ENCODE measurements around the gene GSN. TPM values are rescaled to one million over a fixed set of nuclear protein-coding genes. Genes with fewer than 3 reads are reported as not detected.

The GSN gene
- polyA plus RNA-seq, 1 of the 3 experiments (the other 2 are of a cell fraction): 168 TPM

DNA sequence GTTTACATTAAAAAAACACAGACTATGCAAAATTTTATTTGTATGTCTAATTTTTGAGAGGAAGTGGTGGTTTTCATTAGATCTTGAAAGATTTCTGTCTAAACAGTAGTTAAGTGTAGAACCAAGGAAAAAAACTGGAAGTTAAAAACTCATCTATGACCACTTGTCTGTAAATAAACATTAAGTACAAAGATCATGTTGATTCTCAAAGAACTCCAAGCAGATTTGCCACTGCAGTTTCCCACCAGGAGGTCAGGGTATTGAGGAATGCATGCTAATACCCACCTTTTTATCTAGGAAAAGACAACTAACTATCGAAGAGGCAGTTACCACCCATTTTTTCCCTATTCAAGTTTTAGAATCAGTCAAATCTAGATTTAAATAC is 100.2 kb downstream of the GSN start (continued):
- TF ChIP-seq TAF1 (IDR thresholded peaks at IDR 0.05; ENCODE audit: borderline replicate concordance, low read depth, low read length): no peak
- TF ChIP-seq EZH2phosphoT487 (IDR thresholded peaks at IDR 0.05; ENCODE audit: borderline replicate concordance, low read depth): no peak

- 93% methylated on average over 8 of the region's 8 CpGs for WGBS (ENCODE audit: low lambda C conversion rate)
- Histone ChIP-seq H3K9ac (peak overlapping the region; percentile 71; the same call in 1 of the 2 replicates), H3K36me3 (replicated peaks in 1 of 2; ENCODE audit: control insufficient read depth in 1 of 2, insufficient read depth in 2 of 2, low read length in 1 of 2) (no peaks in the 10 kb centered on the region), H3F3A (replicated peaks; ENCODE audit: insufficient read depth) (peaks cover 38% of the 10 kb centered on the region), H3K27ac (ENCODE audit: low read depth in 2 of 2, low read length in 1 of 2) (no peak overlapping the region; a peak in 1 of 4 replicates), H2AFZ (ENCODE audit: low read depth) (no peak overlapping the region), H3K4me2 (peak overlapping the region; percentile 85), H3K9me3 (no peaks in the 10 kb centered on the region), H3K9me2 (no peaks in the 10 kb centered on the region), H3K79me2 (ENCODE audit: insufficient read depth) (peaks cover 58% of the 10 kb centered on the region), H3K4me3 (ENCODE audit: low read depth in 2 of 2, low read length in 1 of 2) (peak overlapping the region; percentile 57 to 64; a peak in 3 of 4 replicates), H3K4me1 (ENCODE audit: control insufficient read depth in 1 of 2, insufficient read depth in 2 of 2, low read depth in 1 of 2, low read length in 1 of 2) (peaks cover 47 to 55% of the 10 kb centered on the region in 2 experiments), H4K20me1 (ENCODE audit: insufficient read depth) (no peaks in the 10 kb centered on the region), H3K27me3 (ENCODE audit: insufficient read depth) (no peaks in the 10 kb centered on the region)
- ChIA-PET POLR2A (no interaction called here), CTCF (interaction anchor here (1.0 to 1.4 kb wide), 2 partner anchors 32 to 49 kb away, joined by 3 to 11 read pairs; no protein-coding TSS in a partner anchor)
- TF ChIP-seq ZBTB33 (IDR thresholded peaks at IDR 0.05; ENCODE audit: borderline replicate concordance, low read depth): no peak
- no peak for DNase-seq
Observed at GRCh38 chr9:121368745-121369144, 100.8 kb downstream of the GSN start.

- WGBS (ENCODE audit: low lambda C conversion rate): 12% methylated on average over 26 of the region's 52 CpGs
- POLR2A ChIA-PET: no interaction called here
- TF ChIP-seq GABPA (IDR thresholded peaks at IDR 0.05; ENCODE audit: low read depth) (no peak; the same call in 1 of the 2 replicates), ELF1 (IDR thresholded peaks at IDR 0.05) (no peak), ZBTB33 (IDR thresholded peaks at IDR 0.05; ENCODE audit: borderline replicate concordance, low read depth) (no peak), JUND (IDR thresholded peaks at IDR 0.05) (no peak), NRF1 (IDR thresholded peaks at IDR 0.05; ENCODE audit: low read depth, low read length) (no peak), FOSL2 (IDR thresholded peaks at IDR 0.05; ENCODE audit: borderline replicate concordance, low read depth) (no peak), FOXM1 (IDR thresholded peaks at IDR 0.05; ENCODE audit: low read depth) (no peak), NFIC (IDR thresholded peaks at IDR 0.05; ENCODE audit: borderline replicate concordance) (peak; percentile 70), TCF12 (IDR thresholded peaks at IDR 0.05) (peak; percentile 40), EP300 (IDR thresholded peaks at IDR 0.05; ENCODE audit: borderline replicate concordance in 1 of 2, low read depth in 1 of 2, low read length in 1 of 2) (no peak), MAX (IDR thresholded peaks at IDR 0.05; ENCODE audit: low read depth) (peak; percentile 93)
- TF ChIP-seq, protein P1, sequence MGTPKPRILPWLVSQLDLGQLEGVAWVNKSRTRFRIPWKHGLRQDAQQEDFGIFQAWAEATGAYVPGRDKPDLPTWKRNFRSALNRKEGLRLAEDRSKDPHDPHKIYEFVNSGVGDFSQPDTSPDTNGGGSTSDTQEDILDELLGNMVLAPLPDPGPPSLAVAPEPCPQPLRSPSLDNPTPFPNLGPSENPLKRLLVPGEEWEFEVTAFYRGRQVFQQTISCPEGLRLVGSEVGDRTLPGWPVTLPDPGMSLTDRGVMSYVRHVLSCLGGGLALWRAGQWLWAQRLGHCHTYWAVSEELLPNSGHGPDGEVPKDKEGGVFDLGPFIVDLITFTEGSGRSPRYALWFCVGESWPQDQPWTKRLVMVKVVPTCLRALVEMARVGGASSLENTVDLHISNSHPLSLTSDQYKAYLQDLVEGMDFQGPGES (IDR thresholded peaks at IDR 0.05; ENCODE audit: low read depth, low read length): no peak
- TF ChIP-seq, protein P2, sequence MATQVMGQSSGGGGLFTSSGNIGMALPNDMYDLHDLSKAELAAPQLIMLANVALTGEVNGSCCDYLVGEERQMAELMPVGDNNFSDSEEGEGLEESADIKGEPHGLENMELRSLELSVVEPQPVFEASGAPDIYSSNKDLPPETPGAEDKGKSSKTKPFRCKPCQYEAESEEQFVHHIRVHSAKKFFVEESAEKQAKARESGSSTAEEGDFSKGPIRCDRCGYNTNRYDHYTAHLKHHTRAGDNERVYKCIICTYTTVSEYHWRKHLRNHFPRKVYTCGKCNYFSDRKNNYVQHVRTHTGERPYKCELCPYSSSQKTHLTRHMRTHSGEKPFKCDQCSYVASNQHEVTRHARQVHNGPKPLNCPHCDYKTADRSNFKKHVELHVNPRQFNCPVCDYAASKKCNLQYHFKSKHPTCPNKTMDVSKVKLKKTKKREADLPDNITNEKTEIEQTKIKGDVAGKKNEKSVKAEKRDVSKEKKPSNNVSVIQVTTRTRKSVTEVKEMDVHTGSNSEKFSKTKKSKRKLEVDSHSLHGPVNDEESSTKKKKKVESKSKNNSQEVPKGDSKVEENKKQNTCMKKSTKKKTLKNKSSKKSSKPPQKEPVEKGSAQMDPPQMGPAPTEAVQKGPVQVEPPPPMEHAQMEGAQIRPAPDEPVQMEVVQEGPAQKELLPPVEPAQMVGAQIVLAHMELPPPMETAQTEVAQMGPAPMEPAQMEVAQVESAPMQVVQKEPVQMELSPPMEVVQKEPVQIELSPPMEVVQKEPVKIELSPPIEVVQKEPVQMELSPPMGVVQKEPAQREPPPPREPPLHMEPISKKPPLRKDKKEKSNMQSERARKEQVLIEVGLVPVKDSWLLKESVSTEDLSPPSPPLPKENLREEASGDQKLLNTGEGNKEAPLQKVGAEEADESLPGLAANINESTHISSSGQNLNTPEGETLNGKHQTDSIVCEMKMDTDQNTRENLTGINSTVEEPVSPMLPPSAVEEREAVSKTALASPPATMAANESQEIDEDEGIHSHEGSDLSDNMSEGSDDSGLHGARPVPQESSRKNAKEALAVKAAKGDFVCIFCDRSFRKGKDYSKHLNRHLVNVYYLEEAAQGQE (IDR thresholded peaks at IDR 0.05; ENCODE audit: low read depth, low read length): no peak
Observed at GRCh38 chr9:121369595-121370265, 101.8 kb downstream of the GSN start, which contains the start of gene STOM. Gene STOM (minus strand): TSS chr9:121370250. CDS start chr9:121370187, 63 bp downstream.

More at GRCh38 chr9:121369595-121370265, 101.8 kb downstream of the GSN start, which contains the start of gene STOM:
- H3K79me2 ChIP-seq (ENCODE audit: insufficient read depth): peaks cover 48% of the 10 kb centered on the region
- no peaks in the 10 kb centered on the region for H4K20me1 ChIP-seq (ENCODE audit: insufficient read depth)
- no peaks in the 10 kb centered on the region for H3K27me3 ChIP-seq (ENCODE audit: insufficient read depth)
- H3K9me3 ChIP-seq: no peaks in the 10 kb centered on the region
- peak within 1 kb of the TSS; percentile 57 to 64 for H3K4me3 ChIP-seq (ENCODE audit: low read depth in 2 of 2, low read length in 1 of 2)
- H3F3A ChIP-seq (replicated peaks; ENCODE audit: insufficient read depth): peaks cover 28% of the 10 kb centered on the region
- H3K27ac ChIP-seq (ENCODE audit: low read depth in 2 of 2, low read length in 1 of 2): peak within 1 kb of the TSS; percentile 64 to 75
- peak; percentile 78 for DNase-seq
- H3K4me1 ChIP-seq (ENCODE audit: control insufficient read depth in 1 of 2, insufficient read depth in 2 of 2, low read depth in 1 of 2, low read length in 1 of 2): peaks cover 38 to 46% of the 10 kb centered on the region in 2 experiments
- CTCF ChIA-PET: interaction anchor here (1.0 to 1.4 kb wide), 2 partner anchors 31 to 50 kb away, joined by 3 to 11 read pairs; no protein-coding TSS in a partner anchor
- H2AFZ ChIP-seq (ENCODE audit: low read depth): peak within 1 kb of the TSS; percentile 69
- H3K4me2 ChIP-seq: peak within 1 kb of the TSS; percentile 85
- H3K36me3 ChIP-seq (replicated peaks in 1 of 2; ENCODE audit: control insufficient read depth in 1 of 2, insufficient read depth in 2 of 2, low read length in 1 of 2): no peaks in the 10 kb centered on the region
- H3K9me2 ChIP-seq: no peaks in the 10 kb centered on the region
- H3K9ac ChIP-seq: peak within 1 kb of the TSS; percentile 71
